ENCODE results near the gene TMEM255B.

GRCh38 chr13:113765564-113765910 lies 6.5 kb downstream of the TMEM255B start:
- TF ChIP-seq POLR2A (IDR thresholded peaks at IDR 0.05), result no peak
- no peak for TF ChIP-seq CTCF (IDR thresholded peaks at IDR 0.05)

Data from prostate gland (tissue), 2 donors.